OCI-LY3 (cell line): ENCODE measurements around the gene EIF1AD.

Source experiments
- EZH2phosphoT487 ChIP-seq: fragments of 200-600 bp; shearing (Covaris generic); IDR thresholded peaks from 2 replicates; pipeline ENCODE4 v1.6.1; 2018; ENCODE audit warnings: antibody characterized with exemption, mixed run types, low read depth
- TF ChIP-seq, protein P1 (sequence below): fragments of 200-600, 300-600 bp; sonication (generic); IDR thresholded peaks from 2 replicates; pipeline ENCODE4 v1.5.1; 2014; ENCODE audit warnings: antibody characterized with exemption, low read length, low read depth

DNA sequence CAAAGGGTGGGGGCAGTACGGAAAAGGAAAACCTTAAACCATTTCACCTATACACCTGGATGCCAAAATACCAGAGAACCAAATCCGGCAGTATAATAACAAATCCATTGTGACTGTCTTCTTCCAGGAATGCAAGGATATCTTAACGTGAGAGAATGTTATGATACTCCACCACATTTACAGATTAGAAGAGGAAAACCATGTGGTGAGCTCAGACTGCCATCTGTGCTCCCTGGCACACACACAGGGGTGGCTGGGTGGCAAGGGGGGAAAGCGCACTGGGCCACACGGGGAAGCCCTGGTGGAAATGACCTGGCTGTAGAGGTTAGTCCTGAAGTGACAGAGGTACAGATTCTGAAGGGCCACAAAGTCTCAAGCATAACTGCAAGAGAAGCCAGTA is 9.9 kb downstream of the EIF1AD start:
- TF ChIP-seq, protein P1, sequence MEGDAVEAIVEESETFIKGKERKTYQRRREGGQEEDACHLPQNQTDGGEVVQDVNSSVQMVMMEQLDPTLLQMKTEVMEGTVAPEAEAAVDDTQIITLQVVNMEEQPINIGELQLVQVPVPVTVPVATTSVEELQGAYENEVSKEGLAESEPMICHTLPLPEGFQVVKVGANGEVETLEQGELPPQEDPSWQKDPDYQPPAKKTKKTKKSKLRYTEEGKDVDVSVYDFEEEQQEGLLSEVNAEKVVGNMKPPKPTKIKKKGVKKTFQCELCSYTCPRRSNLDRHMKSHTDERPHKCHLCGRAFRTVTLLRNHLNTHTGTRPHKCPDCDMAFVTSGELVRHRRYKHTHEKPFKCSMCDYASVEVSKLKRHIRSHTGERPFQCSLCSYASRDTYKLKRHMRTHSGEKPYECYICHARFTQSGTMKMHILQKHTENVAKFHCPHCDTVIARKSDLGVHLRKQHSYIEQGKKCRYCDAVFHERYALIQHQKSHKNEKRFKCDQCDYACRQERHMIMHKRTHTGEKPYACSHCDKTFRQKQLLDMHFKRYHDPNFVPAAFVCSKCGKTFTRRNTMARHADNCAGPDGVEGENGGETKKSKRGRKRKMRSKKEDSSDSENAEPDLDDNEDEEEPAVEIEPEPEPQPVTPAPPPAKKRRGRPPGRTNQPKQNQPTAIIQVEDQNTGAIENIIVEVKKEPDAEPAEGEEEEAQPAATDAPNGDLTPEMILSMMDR: no peak
- no peak for TF ChIP-seq EZH2phosphoT487
